ENCODE results near the gene RIBC2.
"Not testable (repeated sequence)": the region's sequence is repeated elsewhere in the genome, so short reads cannot be mapped to it uniquely, and the experiment has no call there.

RIBC2 gene

GRCh38 chr22:45413368-45414211 lies at the start of gene RIBC2, which contains the start of gene SMC1B:
Gene RIBC2 (plus strand): TSS chr22:45413693. CDS start chr22:45413887, 194 bp downstream.
Gene SMC1B (minus strand): TSS chr22:45413599. CDS start chr22:45413567, 32 bp downstream.
- DNase-seq (ENCODE audit: low read depth in 2 of 2), result peak; percentile 72 to 86

- DNase-seq (ENCODE audit: low read depth in 2 of 2), result no peak
These were observed 46.8 kb upstream of the RIBC2 start for GRCh38 chr22:45366713-45367112.

DNA sequence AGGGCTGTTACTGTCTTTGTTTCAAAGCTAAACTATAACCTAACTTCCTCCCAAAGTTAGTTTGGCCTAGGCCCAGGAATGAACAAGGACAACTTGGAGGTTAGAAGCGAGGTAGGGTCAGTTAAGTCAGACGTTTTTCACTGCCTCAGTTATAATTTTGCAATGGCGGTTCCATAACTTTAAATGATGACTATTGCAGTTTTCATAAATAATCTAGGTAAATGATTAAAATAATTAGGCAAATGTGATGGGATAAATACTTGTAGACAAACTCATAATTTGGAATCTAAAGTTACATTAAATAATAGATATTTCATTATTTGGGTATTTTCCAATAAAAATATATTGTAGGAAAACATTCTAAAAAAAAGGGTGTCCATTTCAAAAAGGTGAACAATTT lies 39.9 kb upstream of the RIBC2 start:
- DNase-seq (ENCODE audit: low read depth in 2 of 2), result not testable (repeated sequence)

- no peak for DNase-seq (ENCODE audit: low read depth in 2 of 2)
These were observed 37.5 kb upstream of the RIBC2 start for GRCh38 chr22:45376009-45376408.

DNA sequence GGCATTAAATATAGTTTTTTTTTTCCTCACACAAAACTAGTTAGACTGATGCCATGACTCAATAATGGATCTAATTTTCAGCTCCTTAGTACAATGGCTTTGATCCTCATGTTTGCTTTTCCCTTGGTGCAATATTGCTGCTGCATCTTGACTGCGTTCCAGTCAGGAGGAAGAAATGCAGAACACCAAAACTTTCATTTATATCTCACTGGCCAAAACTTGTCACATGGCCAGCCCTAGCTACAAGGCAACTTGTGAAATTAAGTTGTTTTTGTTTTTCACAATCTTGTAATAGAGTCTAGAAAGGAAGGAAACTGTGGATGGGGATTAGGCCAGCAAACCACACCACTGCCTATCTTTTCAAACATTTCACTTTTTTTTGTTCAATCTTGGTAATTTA lies 36.8 kb upstream of the RIBC2 start:
- no peak for DNase-seq (ENCODE audit: low read depth in 2 of 2)

- no peak for DNase-seq (ENCODE audit: low read depth in 2 of 2)
These were observed 32.1 kb upstream of the RIBC2 start for GRCh38 chr22:45381348-45381747.

DNA sequence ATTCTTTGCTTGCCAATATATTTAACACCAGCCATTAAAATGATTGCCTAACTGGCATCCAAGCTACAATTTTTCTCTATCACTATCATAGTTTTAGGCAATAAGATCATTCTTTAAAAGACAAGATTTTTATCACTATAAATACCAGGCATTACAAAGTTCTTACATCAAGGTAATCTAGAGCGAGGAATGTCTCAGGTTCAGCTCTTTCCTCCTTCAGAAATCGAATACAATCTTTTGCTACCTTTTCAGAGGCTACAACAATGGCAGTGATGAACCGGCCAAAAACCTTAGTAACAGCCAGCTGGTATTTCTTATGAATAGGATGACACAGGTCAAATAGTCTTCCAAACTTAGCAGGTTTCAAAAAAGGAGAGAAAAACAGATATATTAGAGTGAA lies 23.9 kb upstream of the RIBC2 start:
- DNase-seq (ENCODE audit: low read depth in 2 of 2), result no peak

- no peak for DNase-seq (ENCODE audit: low read depth in 2 of 2)
These were observed 15.7 kb upstream of the RIBC2 start for GRCh38 chr22:45397806-45398205.

GRCh38 chr22:45398214-45398613 lies 15.3 kb upstream of the RIBC2 start:
- no peak for DNase-seq (ENCODE audit: low read depth in 2 of 2)

- no peak for DNase-seq (ENCODE audit: low read depth in 2 of 2)
These were observed 13.6 kb upstream of the RIBC2 start for GRCh38 chr22:45399712-45400445.

GRCh38 chr22:45402466-45402985 lies 11.0 kb upstream of the RIBC2 start:
- no peak for DNase-seq (ENCODE audit: low read depth in 2 of 2)

GRCh38 chr22:45407793-45408192 lies 5.7 kb upstream of the RIBC2 start:
- DNase-seq (ENCODE audit: low read depth in 2 of 2), result no peak

GRCh38 chr22:45413013-45413367 lies 503 bp upstream of the RIBC2 start:
- DNase-seq (ENCODE audit: low read depth in 2 of 2), result no peak

DNA sequence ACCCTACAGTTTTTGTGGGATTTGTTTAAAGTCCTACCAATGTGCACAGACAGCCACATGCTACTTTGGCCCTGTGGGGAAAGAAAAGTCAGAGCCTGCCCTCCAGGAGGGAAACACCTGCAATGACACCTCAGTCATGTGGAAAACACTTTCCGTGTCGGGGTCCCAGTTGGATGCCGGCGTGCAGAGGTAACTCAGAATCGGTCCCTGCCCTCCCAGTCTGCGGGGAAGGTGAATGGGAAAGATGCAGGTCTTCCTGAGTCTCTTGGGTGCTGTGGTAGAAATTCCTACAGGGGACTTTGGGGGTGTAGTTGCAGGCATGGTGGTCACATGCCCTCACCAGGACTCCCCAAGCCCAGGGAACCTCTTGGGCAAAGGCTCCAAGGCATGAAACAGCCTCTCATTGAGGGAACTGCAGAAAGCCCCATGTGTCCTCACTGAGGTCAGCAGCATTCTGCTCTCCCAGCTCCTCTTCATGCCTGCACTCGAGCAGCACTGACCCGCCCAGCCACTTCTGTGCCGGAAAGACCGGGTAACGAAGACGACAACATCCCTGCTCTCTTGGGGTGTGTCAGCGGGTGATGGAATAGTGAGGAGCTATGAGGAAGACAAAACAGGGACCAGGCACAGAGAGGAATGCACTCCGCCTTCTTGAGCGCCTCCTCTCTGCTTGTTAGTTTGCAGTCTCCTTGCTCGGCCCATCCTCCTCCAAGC lies 4.7 kb downstream of the RIBC2 start:
- no peak for DNase-seq (ENCODE audit: low read depth in 2 of 2)

DNA sequence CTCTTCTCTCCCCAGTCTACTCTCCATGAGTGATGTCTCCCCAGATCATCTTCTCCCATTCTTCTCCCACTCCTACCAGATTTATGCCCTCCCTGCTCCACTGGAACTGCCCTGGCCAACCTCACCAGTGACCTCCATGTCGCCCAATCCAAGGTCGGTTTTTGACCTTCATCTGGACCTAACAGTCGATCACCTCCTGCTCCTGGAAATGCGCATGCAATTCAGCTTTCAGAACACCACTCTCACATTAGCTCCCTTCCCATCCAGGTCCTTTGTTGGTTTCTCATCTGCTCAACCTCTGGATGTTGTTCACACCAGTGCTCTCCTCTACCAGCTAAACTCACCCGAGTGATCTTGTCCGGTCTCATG lies 5.3 kb downstream of the RIBC2 start:
- no peak for DNase-seq (ENCODE audit: low read depth in 2 of 2)

DNA sequence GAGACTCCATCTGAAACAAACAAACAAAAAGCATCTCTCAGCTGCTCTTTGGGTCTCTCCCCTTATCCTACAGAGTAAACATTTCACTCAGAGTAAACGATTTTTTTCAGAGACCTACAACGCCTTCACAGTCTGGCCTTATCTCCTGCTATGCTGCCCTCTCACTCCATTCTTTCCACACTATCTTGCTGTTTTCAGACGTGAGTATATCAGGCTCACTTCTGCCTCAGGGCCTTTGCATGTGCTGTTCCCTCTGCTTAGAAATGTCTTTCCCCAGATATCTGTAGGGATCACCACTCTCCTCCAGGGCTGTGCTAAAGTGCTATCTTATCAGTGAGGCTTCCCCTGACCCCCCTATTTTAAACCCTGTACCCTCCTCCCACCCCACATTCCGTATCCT lies 6.5 kb downstream of the RIBC2 start:
- no peak for DNase-seq (ENCODE audit: low read depth in 2 of 2)

- DNase-seq (ENCODE audit: low read depth in 2 of 2), result no peak
These were observed 7.0 kb downstream of the RIBC2 start for GRCh38 chr22:45420539-45420938.

- DNase-seq (ENCODE audit: low read depth in 2 of 2), result no peak
These were observed 8.0 kb downstream of the RIBC2 start for GRCh38 chr22:45421349-45422055.

- no peak for DNase-seq (ENCODE audit: low read depth in 2 of 2)
These were observed 8.9 kb downstream of the RIBC2 start for GRCh38 chr22:45422237-45422983.

DNA sequence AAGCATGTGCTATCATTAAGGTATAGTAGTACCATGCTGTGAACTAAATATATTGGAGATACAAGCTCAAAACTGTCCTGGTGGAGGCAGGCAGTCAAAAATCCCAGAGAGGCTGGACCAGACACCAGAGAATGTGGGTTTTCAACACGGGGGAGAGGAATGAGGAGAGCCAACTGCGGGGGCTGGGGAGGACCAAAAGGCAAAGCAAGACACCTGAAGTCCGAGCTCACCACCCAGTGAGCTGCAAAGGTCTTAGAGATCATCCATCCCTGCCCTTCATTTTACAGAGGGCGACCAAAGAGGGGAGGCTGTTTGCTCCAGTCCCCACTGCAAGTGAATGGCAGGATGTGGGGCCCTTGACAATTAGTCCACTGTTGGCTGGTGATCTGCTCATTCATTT lies 10.0 kb downstream of the RIBC2 start:
- DNase-seq (ENCODE audit: low read depth in 2 of 2), result no peak

DNA sequence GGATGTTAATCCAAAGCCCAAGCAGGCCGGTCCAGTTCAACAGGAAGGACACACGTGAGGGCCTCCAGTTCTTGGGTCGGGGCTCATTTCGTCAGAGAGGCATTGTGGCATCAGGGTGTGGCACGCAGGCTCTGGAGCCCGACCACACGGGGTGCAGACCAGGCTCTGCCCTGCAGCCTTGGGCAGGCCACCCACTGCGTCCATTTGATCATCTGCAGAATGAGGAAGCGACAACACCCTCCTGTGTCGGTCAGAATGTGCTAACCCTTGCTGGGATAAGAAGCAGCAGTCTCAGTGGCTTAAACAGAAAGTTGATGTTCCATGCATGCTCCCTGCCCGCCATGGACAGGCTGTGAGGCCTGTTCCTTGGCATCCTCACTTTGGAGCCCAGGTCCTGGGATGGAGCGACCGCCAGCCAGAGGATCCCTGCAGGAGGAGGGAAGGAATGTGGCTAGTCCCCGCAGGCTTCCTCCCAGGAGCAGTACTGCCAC lies 10.8 kb downstream of the RIBC2 start:
- no peak for DNase-seq (ENCODE audit: low read depth in 2 of 2)

Data from stimulated activated CD8-positive, alpha-beta memory T cell treated with anti-CD3 and anti-CD28 coated beads, Interleukin-2, amount 100 ng/mL, for 48 hours (primary cell).